ENCODE data around the gene ZNF81.
A peak's percentile ranks its signal among the peaks of the same experiment; 100 is the strongest.
"Not testable (repeated sequence)": the region's sequence is repeated elsewhere in the genome, so short reads cannot be mapped to it uniquely, and the experiment has no call there.

Gene ZNF81

DNA sequence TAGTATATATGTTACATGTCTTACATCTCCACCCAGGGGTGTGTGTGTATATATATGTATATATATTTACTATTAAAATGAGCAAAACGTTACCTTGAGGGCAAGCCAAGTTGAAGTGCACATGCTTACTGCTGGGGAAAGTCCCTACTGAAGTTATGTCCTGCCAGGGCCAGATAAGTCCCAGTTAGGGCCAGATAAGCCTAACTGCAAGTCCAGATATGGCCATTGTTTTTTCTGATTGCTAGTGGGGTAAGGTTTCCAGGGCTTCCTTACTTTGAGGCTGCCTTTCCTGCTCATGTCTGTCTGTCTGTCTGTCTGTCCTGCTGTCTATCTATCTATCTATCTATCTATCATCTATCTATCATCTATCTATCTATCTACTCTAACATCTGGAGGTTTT is 19.3 kb upstream of the ZNF81 start:
- H3K27me3 Mint-ChIP-seq, result no peaks in the 10 kb centered on the region
- H3K36me3 Mint-ChIP-seq, result no peaks in the 10 kb centered on the region
- no peak overlapping the region for H3K4me3 Mint-ChIP-seq
- no peak overlapping the region for H3K27ac Mint-ChIP-seq
- H3K9me3 Mint-ChIP-seq, result no peaks in the 10 kb centered on the region
- H3K4me1 Mint-ChIP-seq, result no peaks in the 10 kb centered on the region

- no peaks in the 10 kb centered on the region for H3K9me3 Mint-ChIP-seq
- peaks cover 4% of the 10 kb centered on the region for H3K4me1 Mint-ChIP-seq
- no peak overlapping the region for H3K4me3 Mint-ChIP-seq
- H3K36me3 Mint-ChIP-seq, result no peaks in the 10 kb centered on the region
- H3K27me3 Mint-ChIP-seq, result no peaks in the 10 kb centered on the region
- no peak overlapping the region for H3K27ac Mint-ChIP-seq
These were observed 18.8 kb upstream of the ZNF81 start for GRCh38 chrX:47817897-47818296.

GRCh38 chrX:47828984-47829383 is 7.7 kb upstream of the ZNF81 start:
- peaks cover under 1% of the 10 kb centered on the region for H3K4me1 Mint-ChIP-seq
- no peaks in the 10 kb centered on the region for H3K27me3 Mint-ChIP-seq
- no peaks in the 10 kb centered on the region for H3K36me3 Mint-ChIP-seq
- no peaks in the 10 kb centered on the region for H3K9me3 Mint-ChIP-seq
- no peak overlapping the region for H3K4me3 Mint-ChIP-seq
- no peak overlapping the region for H3K27ac Mint-ChIP-seq

DNA sequence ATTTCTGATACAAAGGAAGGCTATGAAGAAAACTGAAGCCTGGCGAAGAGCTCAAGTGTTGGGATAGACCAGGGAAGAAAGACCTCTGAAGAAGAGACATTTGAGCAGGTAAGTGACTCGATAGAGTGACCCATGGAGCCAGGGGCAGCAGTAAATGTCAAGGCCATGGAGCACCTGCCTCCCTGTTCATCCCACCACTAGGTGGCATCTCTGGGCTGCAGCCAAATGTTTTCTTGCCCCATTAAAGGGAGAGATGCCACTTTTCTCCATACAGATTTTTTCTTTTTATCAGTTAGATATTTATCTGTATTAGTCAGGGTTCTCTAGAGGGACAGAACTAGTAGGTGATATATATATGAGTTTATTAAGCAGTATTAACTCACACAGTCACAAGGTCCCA is 4.9 kb upstream of the ZNF81 start:
- Mint-ChIP-seq H3K27me3 (no peaks in the 10 kb centered on the region), H3K27ac (no peak overlapping the region), H3K36me3 (no peaks in the 10 kb centered on the region), H3K9me3 (no peaks in the 10 kb centered on the region), H3K4me1 (peaks cover 19% of the 10 kb centered on the region), H3K4me3 (no peak overlapping the region)

DNA sequence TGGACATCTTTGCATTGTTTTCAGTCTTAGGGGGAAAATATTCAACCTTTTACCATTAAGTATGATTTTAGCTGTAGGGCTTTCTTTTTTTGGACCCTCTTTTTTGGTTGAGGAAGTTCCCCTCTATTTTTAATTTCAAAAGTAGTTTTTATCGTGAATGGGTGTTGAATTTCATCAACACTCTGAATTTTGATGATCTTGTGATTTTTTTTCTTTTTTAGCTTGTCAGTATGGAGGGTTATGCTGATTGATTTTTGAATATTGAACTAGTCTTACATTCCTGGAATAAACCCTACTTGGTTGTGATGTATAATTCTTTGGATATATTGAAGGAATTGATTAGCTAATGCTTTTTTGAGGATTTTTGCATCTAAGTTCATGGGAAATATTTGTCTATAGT is 1.7 kb downstream of the ZNF81 start:
- peak overlapping the region; percentile 11 for H3K4me3 Mint-ChIP-seq
- no peaks in the 10 kb centered on the region for H3K36me3 Mint-ChIP-seq
- H3K27me3 Mint-ChIP-seq, result no peaks in the 10 kb centered on the region
- H3K4me1 Mint-ChIP-seq, result peaks cover 46% of the 10 kb centered on the region
- H3K27ac Mint-ChIP-seq, result no peak overlapping the region
- H3K9me3 Mint-ChIP-seq, result no peaks in the 10 kb centered on the region

DNA sequence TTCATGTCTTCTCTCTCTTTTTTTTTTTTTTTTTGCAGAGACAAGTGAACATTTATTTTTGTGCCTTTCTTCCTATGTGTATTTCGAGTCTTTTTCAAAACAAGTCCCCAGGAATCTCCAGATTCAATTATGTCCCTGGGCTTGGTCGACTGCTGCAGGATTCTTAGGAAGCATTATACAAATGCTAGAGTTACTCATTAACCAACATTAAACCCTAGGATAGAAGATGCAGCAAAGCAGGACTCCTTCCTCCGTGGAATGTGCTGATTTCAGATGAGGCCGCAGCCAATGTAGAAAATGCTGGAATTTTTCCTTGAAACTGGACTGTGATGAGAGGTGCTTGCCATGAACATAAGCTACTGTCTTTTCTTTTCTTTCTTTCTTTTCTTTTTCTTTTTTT is 3.4 kb downstream of the ZNF81 start:
- no peaks in the 10 kb centered on the region for H3K36me3 Mint-ChIP-seq
- H3K4me3 Mint-ChIP-seq, result no peak overlapping the region

DNA sequence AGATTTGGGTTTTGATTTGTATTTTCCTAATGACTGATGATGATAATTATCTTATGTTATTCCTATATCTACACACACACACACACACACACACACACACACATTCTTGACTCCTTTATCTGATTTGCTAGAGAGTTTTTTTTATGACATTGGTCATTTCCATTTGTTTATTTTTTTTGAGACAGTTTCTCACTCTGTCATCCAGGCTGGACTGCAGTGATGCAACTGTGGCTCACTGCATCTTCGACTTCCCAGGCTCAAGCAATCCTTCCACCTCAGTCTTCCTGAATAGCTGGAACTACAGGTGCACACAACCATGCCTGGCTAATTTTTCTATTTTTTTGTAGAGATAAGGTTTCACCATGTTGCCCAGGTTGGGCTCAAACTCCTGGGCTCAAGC is 6.7 kb downstream of the ZNF81 start:
- Mint-ChIP-seq H3K27me3 (no peaks in the 10 kb centered on the region), H3K4me1 (peaks cover 20% of the 10 kb centered on the region), H3K9me3 (no peaks in the 10 kb centered on the region), H3K27ac (no peak overlapping the region), H3K4me3 (no peak overlapping the region), H3K36me3 (peaks cover 6% of the 10 kb centered on the region)

More for the DNA sequence above, 3.4 kb downstream of the ZNF81 start:
- no peaks in the 10 kb centered on the region for H3K9me3 Mint-ChIP-seq
- H3K27ac Mint-ChIP-seq, result no peak overlapping the region
- H3K4me1 Mint-ChIP-seq, result peaks cover 38% of the 10 kb centered on the region
- no peaks in the 10 kb centered on the region for H3K27me3 Mint-ChIP-seq

DNA sequence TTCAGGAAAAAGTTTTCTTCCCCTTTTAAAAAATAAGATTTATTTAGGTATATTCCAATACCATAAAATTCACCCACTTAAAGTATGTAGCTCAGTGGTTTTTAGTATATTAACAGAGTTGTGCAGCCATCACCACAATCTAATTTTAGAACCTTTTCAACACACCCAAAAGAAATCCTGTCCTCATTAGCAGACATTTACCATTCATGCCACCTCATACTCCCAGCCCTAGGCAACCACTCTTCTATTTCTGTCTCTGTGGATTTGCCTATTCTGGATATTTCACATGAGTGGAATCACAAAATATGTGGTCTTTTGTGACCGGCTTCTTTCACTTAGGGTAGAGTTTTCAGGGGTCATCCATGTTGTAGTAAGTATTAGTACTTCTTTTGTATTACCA is 7.4 kb downstream of the ZNF81 start:
- H3K36me3 Mint-ChIP-seq, result peaks cover 6% of the 10 kb centered on the region
- no peak overlapping the region for H3K27ac Mint-ChIP-seq
- H3K27me3 Mint-ChIP-seq, result no peaks in the 10 kb centered on the region
- no peaks in the 10 kb centered on the region for H3K9me3 Mint-ChIP-seq
- H3K4me1 Mint-ChIP-seq, result peaks cover 15% of the 10 kb centered on the region
- H3K4me3 Mint-ChIP-seq, result no peak overlapping the region

GRCh38 chrX:47846040-47846439 is 9.3 kb downstream of the ZNF81 start:
- peaks cover 14% of the 10 kb centered on the region for H3K4me1 Mint-ChIP-seq
- no peaks in the 10 kb centered on the region for H3K27me3 Mint-ChIP-seq
- no peak overlapping the region for H3K27ac Mint-ChIP-seq

GRCh38 chrX:47849778-47850177 is 13.1 kb downstream of the ZNF81 start:
- no peak overlapping the region for H3K4me3 Mint-ChIP-seq
- peaks cover 8% of the 10 kb centered on the region for H3K4me1 Mint-ChIP-seq
- no peak overlapping the region for H3K27ac Mint-ChIP-seq
- H3K27me3 Mint-ChIP-seq, result no peaks in the 10 kb centered on the region
- H3K36me3 Mint-ChIP-seq, result peaks cover 10% of the 10 kb centered on the region
- H3K9me3 Mint-ChIP-seq, result no peaks in the 10 kb centered on the region

More at GRCh38 chrX:47846040-47846439, 9.3 kb downstream of the ZNF81 start:
- Mint-ChIP-seq H3K36me3 (peaks cover 6% of the 10 kb centered on the region), H3K9me3 (no peaks in the 10 kb centered on the region), H3K4me3 (no peak overlapping the region)

- H3K9me3 Mint-ChIP-seq, H3K36me3 Mint-ChIP-seq, H3K4me3 Mint-ChIP-seq, H3K27me3 Mint-ChIP-seq, H3K4me1 Mint-ChIP-seq, H3K27ac Mint-ChIP-seq: not testable (repeated sequence)
These were observed 13.7 kb downstream of the ZNF81 start for GRCh38 chrX:47850389-47850788.

GRCh38 chrX:47850901-47851300 is 14.2 kb downstream of the ZNF81 start:
- peaks cover 10% of the 10 kb centered on the region for H3K36me3 Mint-ChIP-seq
- H3K4me3 Mint-ChIP-seq, result no peak overlapping the region
- H3K4me1 Mint-ChIP-seq, result peaks cover 8% of the 10 kb centered on the region
- H3K27me3 Mint-ChIP-seq, result no peaks in the 10 kb centered on the region
- H3K9me3 Mint-ChIP-seq, result no peaks in the 10 kb centered on the region
- no peak overlapping the region for H3K27ac Mint-ChIP-seq

- no peaks in the 10 kb centered on the region for H3K9me3 Mint-ChIP-seq
- no peak overlapping the region for H3K27ac Mint-ChIP-seq
- no peak overlapping the region for H3K4me3 Mint-ChIP-seq
- peaks cover 8% of the 10 kb centered on the region for H3K4me1 Mint-ChIP-seq
- peaks cover 10% of the 10 kb centered on the region for H3K36me3 Mint-ChIP-seq
- H3K27me3 Mint-ChIP-seq, result no peaks in the 10 kb centered on the region
These were observed 17.8 kb downstream of the ZNF81 start for GRCh38 chrX:47854474-47854873.

GRCh38 chrX:47859686-47860085 is 23.0 kb downstream of the ZNF81 start:
- H3K4me1 Mint-ChIP-seq, result no peaks in the 10 kb centered on the region
- no peaks in the 10 kb centered on the region for H3K9me3 Mint-ChIP-seq
- no peak overlapping the region for H3K4me3 Mint-ChIP-seq
- no peaks in the 10 kb centered on the region for H3K27me3 Mint-ChIP-seq
- no peak overlapping the region for H3K27ac Mint-ChIP-seq
- H3K36me3 Mint-ChIP-seq, result peaks cover 12% of the 10 kb centered on the region

GRCh38 chrX:47862680-47863079 is 26.0 kb downstream of the ZNF81 start:
- Mint-ChIP-seq H3K9me3 (no peaks in the 10 kb centered on the region), H3K27ac (no peak overlapping the region), H3K4me1 (no peaks in the 10 kb centered on the region), H3K27me3 (no peaks in the 10 kb centered on the region), H3K36me3 (peaks cover 19% of the 10 kb centered on the region), H3K4me3 (no peak overlapping the region)

DNA sequence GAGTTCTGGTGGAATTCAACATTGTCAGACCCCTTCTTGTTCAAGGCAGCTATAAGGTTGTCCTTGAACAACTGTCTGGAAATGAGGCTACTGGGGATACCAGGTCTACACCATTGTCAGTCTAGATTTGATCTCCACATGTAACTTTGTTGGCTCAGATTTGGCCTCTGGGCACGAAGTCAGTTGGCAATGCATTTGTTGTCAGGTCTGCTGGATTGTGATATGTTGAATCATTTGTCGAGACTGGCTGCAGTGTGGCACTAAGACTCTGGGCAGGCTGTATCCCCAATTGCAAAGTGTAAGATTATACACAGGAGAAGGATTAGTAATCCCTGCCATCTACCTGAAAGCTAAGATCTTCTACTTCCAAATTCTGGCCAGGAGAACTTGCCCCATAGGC is 26.5 kb downstream of the ZNF81 start:
- Mint-ChIP-seq H3K36me3 (peaks cover 17% of the 10 kb centered on the region), H3K27ac (no peak overlapping the region), H3K9me3 (no peaks in the 10 kb centered on the region), H3K4me3 (no peak overlapping the region), H3K27me3 (no peaks in the 10 kb centered on the region), H3K4me1 (no peaks in the 10 kb centered on the region)

- Mint-ChIP-seq H3K9me3 (no peaks in the 10 kb centered on the region), H3K27ac (no peak overlapping the region), H3K4me1 (no peaks in the 10 kb centered on the region), H3K4me3 (no peak overlapping the region), H3K36me3 (peaks cover 17% of the 10 kb centered on the region), H3K27me3 (no peaks in the 10 kb centered on the region)
These were observed 27.6 kb downstream of the ZNF81 start for GRCh38 chrX:47864300-47864699.

Data from activated naive CD4-positive, alpha-beta T cell treated with anti-CD3 and anti-CD28 coated beads, Interleukin-2, amount 50 U/mL, for 24 hours (primary cell).